T-helper 17 cell (primary cell): Measurements from ENCODE around the gene FRMD3. TPM values are rescaled to one million over a fixed set of nuclear protein-coding genes. Genes with fewer than 3 reads are reported as not detected.

Experiments
- ATAC-seq: fragments of 150-1000 bp; cut with Tn5 transposase; 2 replicates; pipeline ENCODE4 v1.10.0; 2021; ENCODE audit warnings: mild to moderate bottlenecking, moderate library complexity
- DNase-seq, 3 donors: peaks; one replicate each; pipeline versions ENCODE4 v3.0.0 to v3.0.0-alpha.2; 2020 to 2021
- H3K9me3 ChIP-seq: one replicate; pipeline ENCODE4 v1.7.0; 2013; ENCODE audit warnings: low read length, mild to moderate bottlenecking; ENCODE audit not compliant: control insufficient read depth, poor library complexity, severe bottlenecking
- H3K27ac Mint-ChIP-seq: one replicate; pipeline ENCODE4 v1.8.0; 2022; ENCODE audit warnings: mild to moderate bottlenecking, moderate library complexity, mixed read lengths
- H3K27me3 Mint-ChIP-seq: one replicate; pipeline ENCODE4 v1.8.0; 2022; ENCODE audit warnings: mixed read lengths
- H3K36me3 Mint-ChIP-seq: one replicate; pipeline ENCODE4 v1.8.0; 2022; ENCODE audit warnings: low read depth, mixed read lengths
- H3K4me1 Mint-ChIP-seq: one replicate; pipeline ENCODE4 v1.8.0; 2022; ENCODE audit warnings: mild to moderate bottlenecking, mixed read lengths
- H3K4me3 Mint-ChIP-seq: one replicate; pipeline ENCODE4 v1.8.0; 2022; ENCODE audit warnings: mild to moderate bottlenecking, moderate library complexity, mixed read lengths
- total RNA-seq, 4 donors: library from RNA in 2 of 4; stranded (reverse) in 2 of 4; gene quantifications; one replicate each; pipeline ENCODE4 v1.2.3 and lab custom pipeline; 2022 to 2026

The FRMD3 gene
- total RNA-seq: 10 to 100 TPM in 1 of 2 donors, 1 to 10 TPM in 1; 1.4 to 18.9 TPM
- total RNA-seq (lab: John Stamatoyannopoulos, UW): 1.4 to 1.9 reads per million in 2 donors

DNA sequence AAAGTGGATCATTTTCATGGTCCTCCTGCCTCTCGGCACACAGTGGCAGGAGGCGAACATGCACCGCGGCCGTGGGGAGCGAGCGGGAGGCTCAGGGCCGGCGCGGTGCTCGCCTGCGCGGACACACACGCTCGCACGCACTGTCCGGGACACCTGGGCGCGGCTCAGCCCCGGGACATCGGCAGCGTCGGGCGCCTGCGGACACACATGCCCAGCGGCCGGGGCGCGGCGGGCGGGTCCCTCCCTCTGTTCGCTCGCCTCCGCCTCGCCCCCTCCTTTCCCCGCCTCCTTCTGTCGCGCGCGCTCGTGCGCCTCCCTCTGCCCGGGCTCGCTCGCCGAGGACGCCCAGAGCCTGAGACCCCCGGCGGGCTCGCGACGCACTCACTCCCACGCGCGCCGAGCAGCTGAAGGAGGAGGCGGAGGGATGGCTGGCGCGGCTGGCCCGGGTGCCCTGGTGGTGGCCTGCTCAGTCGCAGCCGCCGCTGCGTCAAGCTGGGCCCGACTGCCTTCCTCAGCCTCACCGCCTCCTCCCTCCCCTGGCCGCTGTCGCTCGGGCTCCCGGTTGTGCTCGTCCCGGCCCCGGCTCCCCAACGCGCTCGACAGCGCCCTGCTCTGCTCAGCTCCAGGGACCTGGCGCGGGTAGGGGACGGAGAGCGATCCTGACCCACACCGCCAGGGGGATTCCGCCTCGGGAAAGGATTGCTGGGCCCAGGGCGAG is at the start of gene FRMD3:
TSS of gene FRMD3 (minus strand) at position 230 of the 718 bp plus-strand sequence. CDS start at position 60, 170 bp downstream.
- Mint-ChIP-seq H3K4me1 (peaks cover 6% of the 10 kb centered on the region), H3K27me3 (peaks cover 36% of the 10 kb centered on the region), H3K4me3 (peak within 1 kb of the TSS; percentile 59), H3K36me3 (no peaks in the 10 kb centered on the region), H3K27ac (no peak within 1 kb of the TSS)
- ATAC-seq (peak; percentile 47), DNase-seq (no peak)
- no peaks in the 10 kb centered on the region for H3K9me3 ChIP-seq

DNA sequence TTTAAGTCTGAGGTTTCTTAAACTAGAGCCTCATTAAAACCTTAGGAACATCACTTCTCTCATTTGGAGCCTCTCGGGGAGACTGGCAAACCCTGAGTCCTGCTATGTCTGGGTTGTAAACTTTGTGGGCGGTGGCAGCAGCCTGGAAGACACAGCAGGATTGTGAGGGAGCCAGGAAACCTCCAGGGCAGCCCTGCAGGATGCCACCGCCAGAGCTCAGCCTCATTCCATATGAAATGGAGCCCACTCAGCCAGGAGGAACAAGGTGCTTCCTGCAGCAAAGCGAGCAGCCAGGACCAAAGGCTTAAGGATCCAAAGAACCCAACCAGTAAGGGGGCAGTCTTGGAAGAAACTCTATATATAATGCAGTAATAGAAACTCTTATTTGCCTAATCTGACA is 46.8 kb upstream of the FRMD3 start:
- DNase-seq (no peak), ATAC-seq (no peak)
- Mint-ChIP-seq H3K36me3 (peaks cover 2% of the 10 kb centered on the region), H3K27me3 (no peaks in the 10 kb centered on the region), H3K27ac (no peak overlapping the region), H3K4me1 (no peaks in the 10 kb centered on the region), H3K4me3 (no peak overlapping the region)
- H3K9me3 ChIP-seq: no peaks in the 10 kb centered on the region

DNA sequence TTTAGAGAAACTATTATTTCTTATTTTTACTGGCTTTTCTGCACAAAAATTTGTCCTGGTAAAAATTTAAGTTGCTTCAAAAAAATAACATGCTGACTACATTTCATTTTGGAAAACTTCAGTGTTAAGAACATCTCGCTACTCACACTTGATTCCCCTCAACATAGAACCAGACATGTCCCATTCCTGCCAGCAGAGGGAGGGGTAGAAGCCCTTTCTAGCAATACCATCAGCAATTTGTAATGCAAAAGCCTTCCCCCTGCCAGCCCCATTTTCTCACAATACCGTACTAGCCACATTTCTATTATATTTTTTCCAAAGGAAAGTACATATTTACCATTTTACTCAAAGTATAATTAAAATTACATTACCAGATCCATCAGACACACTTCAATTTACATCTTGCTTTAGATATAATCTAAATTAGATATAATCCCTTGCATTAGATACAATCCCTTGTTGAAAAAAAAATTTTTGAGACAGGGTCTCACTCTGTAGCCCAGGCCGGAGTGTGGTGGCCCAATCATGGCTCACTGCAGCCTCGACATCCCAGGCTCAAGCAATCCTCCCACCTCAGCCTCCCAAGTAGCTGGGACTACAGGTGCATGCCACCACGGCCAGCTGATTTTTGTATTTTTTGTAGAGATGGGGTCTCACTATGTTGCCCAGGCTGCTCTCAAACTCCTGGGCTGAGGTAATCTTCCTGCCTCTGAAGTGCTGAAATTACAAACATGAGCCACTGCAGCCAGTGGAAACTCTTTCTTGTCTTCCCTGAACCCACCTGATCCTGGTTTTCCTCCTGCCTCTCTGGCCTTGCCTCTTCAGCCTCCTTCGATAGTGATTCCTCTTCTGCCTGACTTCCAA is 45.2 kb upstream of the FRMD3 start:
- H3K27me3 Mint-ChIP-seq: no peaks in the 10 kb centered on the region
- H3K9me3 ChIP-seq: no peaks in the 10 kb centered on the region
- ATAC-seq (no peak), DNase-seq (peak in 2 of 3 donors; percentile 9 to 11)
- H3K36me3 Mint-ChIP-seq: peaks cover 2% of the 10 kb centered on the region
- no peaks in the 10 kb centered on the region for H3K4me1 Mint-ChIP-seq
- no peak overlapping the region for H3K4me3 Mint-ChIP-seq
- no peak overlapping the region for H3K27ac Mint-ChIP-seq

DNA sequence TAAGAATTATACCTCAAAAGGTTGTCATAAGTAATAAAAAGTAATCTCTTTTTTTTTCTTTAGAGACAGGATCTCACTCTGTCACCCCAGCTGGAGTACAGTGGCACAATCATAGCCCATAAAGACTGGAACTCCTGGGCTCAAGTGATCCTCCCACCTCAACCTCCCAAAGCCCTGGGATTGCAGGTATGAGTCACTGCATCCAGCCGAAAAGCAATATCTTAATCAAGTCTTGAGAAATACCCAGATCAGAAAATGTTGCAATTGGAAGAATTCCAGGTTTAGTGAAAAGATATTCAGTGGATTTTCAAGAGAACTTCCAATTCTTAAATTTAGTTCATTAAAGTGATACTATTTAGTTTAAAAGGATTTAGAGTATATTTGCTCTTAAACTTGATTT is 43.8 kb upstream of the FRMD3 start:
- H3K9me3 ChIP-seq: no peaks in the 10 kb centered on the region
- no peak overlapping the region for H3K4me3 Mint-ChIP-seq
- DNase-seq (no peak), ATAC-seq (no peak)
- H3K27me3 Mint-ChIP-seq: no peaks in the 10 kb centered on the region
- peaks cover 2% of the 10 kb centered on the region for H3K36me3 Mint-ChIP-seq
- H3K27ac Mint-ChIP-seq: no peak overlapping the region
- no peaks in the 10 kb centered on the region for H3K4me1 Mint-ChIP-seq

DNA sequence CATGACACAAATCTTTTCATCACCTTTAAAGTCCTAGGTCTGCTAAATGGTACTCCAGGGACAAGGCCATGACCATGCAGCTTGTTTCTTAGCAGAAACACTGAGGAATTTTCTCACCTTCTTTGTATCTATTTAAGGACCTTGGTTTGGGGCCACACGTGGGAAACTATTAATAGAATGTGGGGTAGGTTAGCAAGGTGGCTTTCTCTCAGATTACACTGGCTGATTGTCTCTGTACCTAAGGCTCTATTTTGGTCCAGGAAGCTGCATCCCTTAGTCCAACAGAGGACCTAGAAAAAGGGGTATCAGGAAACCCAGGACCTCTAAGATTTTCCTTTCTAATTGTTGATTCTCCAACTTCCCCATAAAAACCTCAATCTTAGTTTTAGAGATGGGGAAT is 36.3 kb upstream of the FRMD3 start:
- Mint-ChIP-seq H3K36me3 (peaks cover 6% of the 10 kb centered on the region), H3K4me1 (no peaks in the 10 kb centered on the region), H3K27me3 (no peaks in the 10 kb centered on the region), H3K27ac (no peak overlapping the region), H3K4me3 (no peak overlapping the region)
- DNase-seq: no peak
- no peaks in the 10 kb centered on the region for H3K9me3 ChIP-seq
- ATAC-seq: no peak

DNA sequence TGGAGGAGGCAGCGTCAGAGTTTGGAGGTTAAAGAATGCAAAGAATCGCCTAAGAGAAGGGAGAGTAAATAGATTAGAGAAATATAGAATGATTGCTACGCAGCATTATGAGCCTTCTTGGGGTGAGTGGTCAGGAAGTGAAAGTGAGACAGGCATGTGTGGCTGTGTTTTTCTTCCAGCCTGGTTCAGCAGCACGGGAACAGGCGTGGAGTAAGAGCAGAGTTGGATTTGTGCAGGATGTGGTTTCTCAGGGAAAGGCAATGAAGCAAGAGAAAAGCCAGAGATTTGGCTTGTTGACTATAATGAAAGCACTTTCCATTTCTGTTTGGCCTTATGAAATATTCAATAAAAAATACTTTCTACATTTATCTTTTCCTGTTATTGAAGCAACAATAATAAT is 34.3 kb upstream of the FRMD3 start:
- Mint-ChIP-seq H3K27me3 (no peaks in the 10 kb centered on the region), H3K36me3 (peaks cover 6% of the 10 kb centered on the region), H3K27ac (no peak overlapping the region), H3K4me3 (no peak overlapping the region), H3K4me1 (no peaks in the 10 kb centered on the region)
- no peaks in the 10 kb centered on the region for H3K9me3 ChIP-seq
- DNase-seq (no peak), ATAC-seq (no peak)

DNA sequence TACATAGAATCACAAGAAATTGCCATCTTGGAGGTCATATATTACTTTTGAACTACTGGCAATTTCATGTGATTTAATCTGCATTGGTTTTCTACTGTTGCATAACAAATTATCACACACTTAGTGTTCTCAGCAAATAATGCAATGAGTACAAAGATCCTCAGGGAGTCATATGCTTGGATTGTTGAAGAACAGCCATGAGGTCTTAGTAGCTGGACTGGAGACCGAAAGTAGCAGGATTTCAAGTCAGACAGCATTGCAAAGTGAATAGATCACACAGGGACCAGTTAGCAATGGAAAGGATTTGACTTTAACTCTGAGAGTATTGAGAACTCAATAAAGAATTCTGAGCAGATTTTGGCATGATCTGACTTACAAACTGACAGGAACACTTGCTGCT is 32.2 kb upstream of the FRMD3 start:
- no peak for ATAC-seq

DNA sequence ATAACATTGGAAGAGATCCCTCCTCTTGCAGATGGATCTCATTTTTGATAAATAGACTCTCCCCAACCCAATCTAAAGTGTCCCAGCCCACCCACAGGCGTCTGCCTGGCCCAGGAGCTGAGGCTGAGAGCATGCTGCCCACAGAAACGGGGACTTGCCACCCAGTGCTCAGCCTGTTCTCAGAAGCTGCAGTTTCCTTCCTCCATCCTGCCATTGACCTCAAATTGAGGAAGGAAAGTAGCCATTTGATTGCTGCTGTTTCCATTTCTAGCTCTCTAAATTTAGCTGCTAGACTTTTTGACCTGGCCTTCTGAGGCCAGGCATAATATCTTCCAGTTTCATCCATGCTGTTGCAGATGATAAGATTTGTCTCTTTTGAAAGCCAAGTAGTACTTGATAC is 31.1 kb upstream of the FRMD3 start:
- Mint-ChIP-seq H3K36me3 (peaks cover 6% of the 10 kb centered on the region), H3K27me3 (no peaks in the 10 kb centered on the region), H3K27ac (no peak overlapping the region), H3K4me1 (no peaks in the 10 kb centered on the region), H3K4me3 (no peak overlapping the region)
- ATAC-seq (no peak), DNase-seq (no peak)
- no peaks in the 10 kb centered on the region for H3K9me3 ChIP-seq

More for the DNA sequence above, 32.2 kb upstream of the FRMD3 start:
- Mint-ChIP-seq H3K27me3 (no peaks in the 10 kb centered on the region), H3K27ac (no peak overlapping the region), H3K36me3 (peaks cover 6% of the 10 kb centered on the region), H3K4me1 (no peaks in the 10 kb centered on the region), H3K4me3 (no peak overlapping the region)
- DNase-seq: no peak
- H3K9me3 ChIP-seq: no peaks in the 10 kb centered on the region

DNA sequence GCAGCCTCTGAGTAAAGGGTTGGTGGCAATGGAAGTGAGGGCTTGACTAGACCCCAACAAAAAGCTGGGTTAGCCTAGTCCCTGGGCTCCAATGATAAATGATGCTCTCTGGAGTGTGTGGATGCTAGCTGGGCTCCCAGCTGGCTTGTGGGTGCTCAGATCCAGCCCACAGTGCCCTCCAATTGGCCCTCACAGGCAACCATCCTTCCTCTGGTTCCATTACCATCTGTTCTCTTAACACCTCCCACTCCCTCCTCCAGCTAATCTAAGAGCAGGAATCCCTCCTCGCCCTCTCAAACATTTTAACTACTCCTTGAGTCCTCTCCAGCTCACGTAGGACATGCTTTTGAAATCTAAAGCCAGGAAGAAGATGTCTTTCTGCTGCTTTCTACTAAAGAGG is 25.2 kb upstream of the FRMD3 start:
- no peak overlapping the region for H3K4me3 Mint-ChIP-seq

DNA sequence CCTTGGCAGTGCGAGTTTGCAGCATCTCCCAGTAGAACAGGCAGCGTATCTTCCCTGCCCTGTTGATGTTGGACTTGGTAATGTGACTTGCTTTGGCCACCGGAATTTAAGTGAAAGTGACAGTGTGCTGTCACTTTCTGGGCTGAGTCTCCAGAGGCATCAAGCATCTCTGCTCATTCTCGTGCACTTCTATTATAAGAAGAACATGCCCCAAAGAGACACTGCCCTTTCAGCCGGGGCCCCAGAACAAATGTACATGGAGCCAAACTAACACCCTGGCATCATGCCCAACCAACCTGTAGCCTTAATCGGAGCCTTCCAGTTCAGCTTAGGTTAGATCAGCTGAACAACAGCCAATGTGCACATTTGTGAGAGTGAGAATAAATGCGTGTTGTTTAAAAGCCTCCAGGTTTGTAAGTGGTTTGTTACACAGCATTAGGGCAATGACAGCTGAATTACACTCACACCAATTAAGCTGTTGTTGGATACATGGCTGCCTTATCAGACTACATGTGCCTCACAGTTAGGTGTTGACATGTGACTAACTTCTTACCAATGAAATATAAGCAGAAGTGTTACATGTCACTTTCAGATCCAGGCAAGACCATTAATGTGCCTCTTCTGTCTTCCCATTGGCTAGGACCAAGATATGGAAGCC is 22.1 kb upstream of the FRMD3 start:
- Mint-ChIP-seq H3K4me3 (no peak overlapping the region), H3K27ac (no peak overlapping the region), H3K36me3 (no peaks in the 10 kb centered on the region), H3K27me3 (no peaks in the 10 kb centered on the region), H3K4me1 (no peaks in the 10 kb centered on the region)
- no peaks in the 10 kb centered on the region for H3K9me3 ChIP-seq
- DNase-seq (no peak), ATAC-seq (no peak)

More for the DNA sequence above, 25.2 kb upstream of the FRMD3 start:
- no peaks in the 10 kb centered on the region for H3K9me3 ChIP-seq
- no peak for DNase-seq
- Mint-ChIP-seq H3K27ac (no peak overlapping the region), H3K36me3 (no peaks in the 10 kb centered on the region), H3K4me1 (no peaks in the 10 kb centered on the region), H3K27me3 (no peaks in the 10 kb centered on the region)
- ATAC-seq: no peak

DNA sequence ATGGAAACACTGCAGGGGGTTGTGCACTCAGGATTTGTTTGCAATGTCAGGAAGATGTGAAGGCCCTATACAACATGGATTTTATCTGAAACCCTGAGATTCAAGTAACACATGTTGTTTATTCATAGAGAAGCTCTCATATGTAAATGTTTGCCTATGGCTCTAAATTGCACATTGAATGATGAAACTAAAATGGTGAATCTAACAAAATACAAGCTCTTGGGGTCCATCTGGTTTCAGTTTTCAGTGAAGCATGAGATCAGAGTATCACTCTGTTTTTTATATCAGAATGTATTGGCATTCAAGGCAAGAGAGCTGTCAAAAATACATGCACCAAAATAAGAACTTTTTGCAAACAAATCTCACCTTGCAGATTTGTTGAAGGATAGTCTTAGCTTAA is 19.6 kb upstream of the FRMD3 start:
- Mint-ChIP-seq H3K4me1 (no peaks in the 10 kb centered on the region), H3K27ac (no peak overlapping the region), H3K4me3 (no peak overlapping the region), H3K36me3 (no peaks in the 10 kb centered on the region), H3K27me3 (no peaks in the 10 kb centered on the region)
- peaks cover 1% of the 10 kb centered on the region for H3K9me3 ChIP-seq
- DNase-seq: no peak
- ATAC-seq: no peak

DNA sequence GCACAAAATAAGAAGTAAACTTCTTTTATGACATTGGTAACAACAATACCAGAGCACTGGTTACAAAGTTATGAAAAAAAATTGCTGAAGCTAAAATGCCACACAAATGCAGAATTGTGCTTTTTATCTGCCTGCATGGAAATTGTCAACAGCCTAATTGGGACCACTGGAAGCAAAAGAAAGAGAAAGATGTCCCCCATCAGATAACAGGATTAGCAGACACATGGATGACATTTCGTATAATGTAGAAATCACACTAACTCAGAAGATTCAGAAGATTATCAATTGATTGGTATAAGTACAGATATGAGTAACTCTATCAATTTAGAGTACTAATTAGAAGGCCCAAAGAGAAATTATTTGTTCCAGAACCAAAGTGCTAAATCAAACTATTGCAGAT is 19.1 kb upstream of the FRMD3 start:
- no peak overlapping the region for H3K4me3 Mint-ChIP-seq
- no peak overlapping the region for H3K27ac Mint-ChIP-seq
- H3K4me1 Mint-ChIP-seq: no peaks in the 10 kb centered on the region
- DNase-seq (no peak), ATAC-seq (no peak)
- H3K9me3 ChIP-seq: peaks cover 6% of the 10 kb centered on the region
- H3K36me3 Mint-ChIP-seq: no peaks in the 10 kb centered on the region
- H3K27me3 Mint-ChIP-seq: no peaks in the 10 kb centered on the region

DNA sequence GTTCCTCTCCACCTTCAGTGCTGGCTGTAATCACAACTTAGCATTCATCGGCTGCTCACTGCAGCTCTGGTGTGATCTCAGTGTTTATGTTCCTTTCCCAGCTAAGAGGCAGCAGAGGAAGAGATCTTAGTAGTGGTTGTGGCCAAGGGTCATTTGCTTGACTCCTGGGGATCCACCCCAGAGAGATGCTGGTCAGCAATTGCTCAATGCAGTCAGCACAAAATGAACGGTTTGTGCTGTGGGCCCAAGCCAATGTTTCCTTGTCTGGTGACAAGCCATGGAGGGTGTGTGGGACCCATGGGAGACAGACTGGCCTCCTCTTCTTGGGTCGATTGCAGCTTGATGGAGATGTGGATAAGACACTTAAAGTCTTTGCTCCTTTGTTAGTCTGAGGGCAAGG is 16.1 kb upstream of the FRMD3 start:
- Mint-ChIP-seq H3K36me3 (no peaks in the 10 kb centered on the region), H3K27me3 (no peaks in the 10 kb centered on the region), H3K4me3 (no peak overlapping the region), H3K4me1 (no peaks in the 10 kb centered on the region), H3K27ac (no peak overlapping the region)
- no peak for ATAC-seq
- no peak for DNase-seq
- H3K9me3 ChIP-seq: peaks cover 6% of the 10 kb centered on the region
